ENCODE measurements around the gene B9D1. TPM values are rescaled to one million over a fixed set of nuclear protein-coding genes. Genes with fewer than 3 reads are reported as not detected.

Gene B9D1
- total RNA-seq, 2 experiments from 2014 or later: 21.1 to 38.1 TPM

DNA sequence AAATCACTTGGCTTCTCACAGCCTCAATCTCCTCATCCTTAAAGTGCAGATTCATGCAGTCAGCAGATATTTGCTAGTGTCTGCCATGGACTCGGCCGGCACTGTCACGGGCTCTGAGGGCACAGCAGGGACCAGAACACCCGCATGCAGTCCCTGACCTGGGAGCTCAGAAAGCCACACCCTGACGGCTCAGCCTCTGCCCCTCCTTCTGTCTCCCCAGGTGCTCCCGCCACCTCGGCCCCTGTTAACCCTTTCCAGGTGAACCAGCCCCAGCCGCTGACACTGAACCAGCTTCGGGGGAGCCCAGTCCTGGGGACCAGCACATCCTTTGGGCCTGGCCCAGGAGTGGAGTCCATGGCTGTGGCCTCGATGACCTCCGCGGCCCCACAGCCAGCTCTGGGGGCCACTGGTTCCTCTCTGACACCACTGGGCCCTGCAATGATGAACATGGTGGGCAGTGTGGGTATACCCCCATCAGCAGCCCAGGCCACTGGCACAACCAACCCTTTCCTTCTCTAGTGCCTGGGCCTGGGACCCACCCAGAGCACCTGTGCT, 28.7 kb downstream of the B9D1 start:
- ChIA-PET POLR2A (no interaction called here), CTCF (ENCODE audit: unreplicated experiment) (interaction anchor here (0.7 kb wide), 1 partner anchor 309 kb away, joined by 3 read pairs; no protein-coding TSS in a partner anchor)
- H3K36me3 ChIP-seq (ENCODE audit: insufficient read depth, low read length): no peaks in the 10 kb centered on the region
- no peaks in the 10 kb centered on the region for H4K20me1 ChIP-seq (ENCODE audit: insufficient read depth, low read length)
- no peaks in the 10 kb centered on the region for H3K9me2 ChIP-seq (ENCODE audit: insufficient read depth, low read length)
- H3K4me3 ChIP-seq (ENCODE audit: low read depth, low read length, poor library complexity, severe bottlenecking): no peak overlapping the region
- DNase-seq (ENCODE audit: low spot score): no peak
- no TSS peak for BruUV-seq (replicated peaks)
- no peak overlapping the region for H2AFZ ChIP-seq (ENCODE audit: low read length)
- no peaks in the 10 kb centered on the region for H3K79me2 ChIP-seq (ENCODE audit: insufficient read depth, low read depth, low read length)
- no peak overlapping the region for H3K27ac ChIP-seq (ENCODE audit: low read depth, low read length, poor library complexity, severe bottlenecking)
- H3K4me1 ChIP-seq (ENCODE audit: insufficient read depth, low read length, poor library complexity, severe bottlenecking): peaks cover 3% of the 10 kb centered on the region
- H3K9me3 ChIP-seq (ENCODE audit: low read length): no peaks in the 10 kb centered on the region
- TF ChIP-seq, protein P1, sequence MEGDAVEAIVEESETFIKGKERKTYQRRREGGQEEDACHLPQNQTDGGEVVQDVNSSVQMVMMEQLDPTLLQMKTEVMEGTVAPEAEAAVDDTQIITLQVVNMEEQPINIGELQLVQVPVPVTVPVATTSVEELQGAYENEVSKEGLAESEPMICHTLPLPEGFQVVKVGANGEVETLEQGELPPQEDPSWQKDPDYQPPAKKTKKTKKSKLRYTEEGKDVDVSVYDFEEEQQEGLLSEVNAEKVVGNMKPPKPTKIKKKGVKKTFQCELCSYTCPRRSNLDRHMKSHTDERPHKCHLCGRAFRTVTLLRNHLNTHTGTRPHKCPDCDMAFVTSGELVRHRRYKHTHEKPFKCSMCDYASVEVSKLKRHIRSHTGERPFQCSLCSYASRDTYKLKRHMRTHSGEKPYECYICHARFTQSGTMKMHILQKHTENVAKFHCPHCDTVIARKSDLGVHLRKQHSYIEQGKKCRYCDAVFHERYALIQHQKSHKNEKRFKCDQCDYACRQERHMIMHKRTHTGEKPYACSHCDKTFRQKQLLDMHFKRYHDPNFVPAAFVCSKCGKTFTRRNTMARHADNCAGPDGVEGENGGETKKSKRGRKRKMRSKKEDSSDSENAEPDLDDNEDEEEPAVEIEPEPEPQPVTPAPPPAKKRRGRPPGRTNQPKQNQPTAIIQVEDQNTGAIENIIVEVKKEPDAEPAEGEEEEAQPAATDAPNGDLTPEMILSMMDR (conservative IDR thresholded peaks at IDR 0.05; ENCODE audit: low read length): no peak
- no peak for TF ChIP-seq EZH2phosphoT487 (IDR thresholded peaks at IDR 0.05; ENCODE audit: borderline replicate concordance, low read depth, low read length)
- intact Hi-C loops (cut with micrococcal nuclease; ENCODE audit: unreplicated experiment): no loop called here
- no peak overlapping the region for H3K4me2 ChIP-seq (ENCODE audit: low read length)

DNA sequence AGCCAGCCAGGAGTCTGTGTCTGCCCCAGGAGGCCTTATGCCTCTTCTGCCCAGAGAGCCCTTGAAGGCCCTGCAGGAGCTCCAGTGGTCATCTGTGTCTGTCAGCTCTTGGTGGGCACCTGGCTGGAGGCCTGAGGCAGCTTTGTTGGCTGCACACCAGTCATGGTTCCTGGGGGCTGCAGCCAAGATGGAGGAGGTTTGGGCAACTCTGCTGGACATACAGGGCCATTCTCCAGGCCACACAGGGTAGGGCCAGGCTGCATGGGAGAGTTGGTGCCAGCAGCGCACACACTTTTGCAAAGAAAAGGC, 29.4 kb downstream of the B9D1 start:
- H3K79me2 ChIP-seq (ENCODE audit: insufficient read depth, low read depth, low read length): no peaks in the 10 kb centered on the region
- H2AFZ ChIP-seq (ENCODE audit: low read length): no peak overlapping the region
- H3K9me3 ChIP-seq (ENCODE audit: low read length): no peaks in the 10 kb centered on the region
- no peak overlapping the region for H3K4me3 ChIP-seq (ENCODE audit: low read depth, low read length, poor library complexity, severe bottlenecking)
- no peaks in the 10 kb centered on the region for H3K36me3 ChIP-seq (ENCODE audit: insufficient read depth, low read length)
- CTCF ChIA-PET (ENCODE audit: unreplicated experiment): interaction anchor here (0.7 kb wide), 1 partner anchor 310 kb away, joined by 3 read pairs; no protein-coding TSS in a partner anchor
- no peak for DNase-seq (ENCODE audit: low spot score)
- no peaks in the 10 kb centered on the region for H4K20me1 ChIP-seq (ENCODE audit: insufficient read depth, low read length)
- intact Hi-C loops (cut with micrococcal nuclease; ENCODE audit: unreplicated experiment): no loop called here
- H3K9me2 ChIP-seq (ENCODE audit: insufficient read depth, low read length): no peaks in the 10 kb centered on the region
- POLR2A ChIA-PET: no interaction called here
- BruUV-seq (replicated peaks): no TSS peak
- H3K4me2 ChIP-seq (ENCODE audit: low read length): no peak overlapping the region
- no peak overlapping the region for H3K27ac ChIP-seq (ENCODE audit: low read depth, low read length, poor library complexity, severe bottlenecking)
- peaks cover 3% of the 10 kb centered on the region for H3K4me1 ChIP-seq (ENCODE audit: insufficient read depth, low read length, poor library complexity, severe bottlenecking)
- TF ChIP-seq EZH2phosphoT487 (IDR thresholded peaks at IDR 0.05; ENCODE audit: borderline replicate concordance, low read depth, low read length): no peak
- TF ChIP-seq, protein P1 (conservative IDR thresholded peaks at IDR 0.05; ENCODE audit: low read length): no peak

DNA sequence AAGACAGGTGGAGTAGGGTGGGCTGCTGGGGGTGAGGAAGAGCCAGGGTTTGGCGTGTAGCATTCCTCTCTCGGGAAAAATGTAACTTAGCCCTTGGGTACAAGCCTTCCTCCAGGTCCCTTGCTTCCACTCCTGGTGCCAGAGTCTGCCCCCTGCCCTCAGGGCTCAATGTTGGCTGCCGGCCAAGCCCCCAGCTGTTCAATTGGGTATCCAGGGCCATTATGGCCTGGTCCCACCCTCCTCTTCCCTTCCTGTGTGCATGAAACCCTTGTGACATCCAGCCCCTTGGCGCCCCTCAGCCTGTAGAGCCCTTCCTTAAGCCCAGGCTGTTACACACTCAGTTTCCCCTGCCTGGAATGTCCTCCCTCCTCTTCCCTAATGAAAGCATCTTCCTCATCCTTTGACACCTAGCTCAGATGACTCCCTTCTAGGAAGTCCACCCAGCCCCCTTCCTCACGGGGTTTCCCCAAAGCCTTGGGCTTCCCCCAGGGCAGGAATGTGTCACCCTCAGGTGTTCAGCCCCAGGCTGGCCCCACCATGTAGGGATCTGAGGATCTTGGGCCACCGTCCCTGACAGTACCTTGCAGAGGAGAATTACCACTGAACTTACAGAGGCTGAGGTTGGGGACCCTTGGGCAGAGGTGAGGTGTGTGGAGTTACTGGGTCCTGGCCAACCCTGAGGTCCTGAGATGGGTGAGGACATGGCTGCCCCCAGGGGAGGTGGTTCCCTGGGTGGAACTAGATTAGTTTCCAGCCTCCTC, 30.0 kb downstream of the B9D1 start:
- ChIA-PET POLR2A (no interaction called here), CTCF (ENCODE audit: unreplicated experiment) (interaction anchor here (0.7 kb wide), 1 partner anchor 310 kb away, joined by 3 read pairs; no protein-coding TSS in a partner anchor)
- no peaks in the 10 kb centered on the region for H4K20me1 ChIP-seq (ENCODE audit: insufficient read depth, low read length)
- H3K9me2 ChIP-seq (ENCODE audit: insufficient read depth, low read length): no peaks in the 10 kb centered on the region
- H3K4me1 ChIP-seq (ENCODE audit: insufficient read depth, low read length, poor library complexity, severe bottlenecking): no peaks in the 10 kb centered on the region
- no TSS peak for BruUV-seq (replicated peaks)
- H3K9me3 ChIP-seq (ENCODE audit: low read length): no peaks in the 10 kb centered on the region
- intact Hi-C loops (cut with micrococcal nuclease; ENCODE audit: unreplicated experiment): no loop called here
- H3K36me3 ChIP-seq (ENCODE audit: insufficient read depth, low read length): no peaks in the 10 kb centered on the region
- H2AFZ ChIP-seq (ENCODE audit: low read length): no peak overlapping the region
- TF ChIP-seq EZH2phosphoT487 (IDR thresholded peaks at IDR 0.05; ENCODE audit: borderline replicate concordance, low read depth, low read length): no peak
- TF ChIP-seq, protein P1 (conservative IDR thresholded peaks at IDR 0.05; ENCODE audit: low read length): no peak
- no peak overlapping the region for H3K4me3 ChIP-seq (ENCODE audit: low read depth, low read length, poor library complexity, severe bottlenecking)
- H3K27ac ChIP-seq (ENCODE audit: low read depth, low read length, poor library complexity, severe bottlenecking): no peak overlapping the region
- no peaks in the 10 kb centered on the region for H3K79me2 ChIP-seq (ENCODE audit: insufficient read depth, low read depth, low read length)
- no peak overlapping the region for H3K4me2 ChIP-seq (ENCODE audit: low read length)
- no peak for DNase-seq (ENCODE audit: low spot score)

Data from OCI-LY7 (cell line).